Activated CD8-positive, alpha-beta memory T cell treated with anti-CD3 and anti-CD28 coated beads for 48 hours (primary cell): ENCODE results near the gene WDR81.
"Not testable (repeated sequence)": the region's sequence is repeated elsewhere in the genome, so short reads cannot be mapped to it uniquely, and the experiment has no call there.

Experiments
- DNase-seq, 3 experiments: peaks; one replicate each; pipeline ENCODE4 v3.0.0-alpha.2; 2020; ENCODE audit warnings: low read depth in 2 of 3, low spot score in 2 of 3

The WDR81 gene

DNA sequence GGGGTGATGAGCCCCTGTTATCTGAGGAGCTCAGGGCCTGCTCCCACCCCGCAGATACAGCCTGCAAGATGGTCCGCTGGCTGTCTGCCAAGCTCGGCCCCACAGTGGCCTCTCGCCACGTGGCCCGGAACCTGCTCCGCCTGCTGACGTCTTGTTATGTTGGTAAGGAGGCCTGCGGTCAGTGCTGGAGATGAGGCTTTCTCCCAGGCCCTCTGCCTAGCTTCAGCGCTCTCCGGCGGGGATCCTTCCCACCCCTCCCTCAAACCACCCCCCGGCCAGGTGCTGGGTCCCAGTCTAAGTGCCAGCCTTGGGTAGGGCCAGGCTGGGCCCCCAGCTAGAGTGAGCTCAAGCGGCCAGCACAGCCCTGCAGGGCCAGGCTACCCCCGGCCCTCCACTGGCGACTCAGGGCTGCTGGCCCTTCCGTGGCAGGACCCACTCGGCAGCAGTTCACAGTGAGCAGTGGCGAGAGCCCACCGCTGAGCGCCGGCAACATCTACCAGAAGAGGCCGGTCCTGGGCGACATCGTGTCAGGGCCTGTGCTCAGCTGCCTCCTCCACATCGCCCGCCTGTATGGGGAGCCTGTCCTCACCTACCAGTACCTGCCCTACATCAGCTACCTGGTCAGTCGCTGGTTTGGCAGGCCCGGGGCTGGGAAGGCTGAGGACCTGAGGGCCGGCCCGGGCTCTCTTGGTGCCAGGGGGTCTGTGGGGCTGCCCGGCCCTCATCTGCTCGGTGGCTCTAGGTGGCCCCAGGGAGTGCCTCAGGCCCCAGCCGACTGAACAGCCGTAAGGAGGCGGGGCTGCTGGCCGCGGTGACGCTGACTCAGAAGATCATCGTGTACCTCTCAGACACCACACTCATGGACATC is 6.1 kb downstream of the WDR81 start:
- DNase-seq: no peak

DNA sequence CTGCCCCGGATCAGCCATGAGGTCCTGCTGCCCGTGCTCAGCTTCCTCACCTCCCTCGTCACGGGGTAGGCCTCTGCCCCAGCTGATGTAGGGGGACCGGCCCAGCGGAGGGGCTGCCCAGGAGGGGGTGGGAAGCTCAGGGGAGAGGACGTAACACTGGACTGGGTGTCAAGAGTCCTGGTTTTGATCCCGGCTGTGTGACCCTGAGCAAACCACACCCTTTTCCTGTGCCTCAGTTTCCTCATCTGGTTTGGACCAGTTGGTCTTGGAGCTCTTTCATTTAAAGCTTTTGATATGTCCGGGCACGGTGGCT is 6.6 kb downstream of the WDR81 start:
- DNase-seq: no peak

DNA sequence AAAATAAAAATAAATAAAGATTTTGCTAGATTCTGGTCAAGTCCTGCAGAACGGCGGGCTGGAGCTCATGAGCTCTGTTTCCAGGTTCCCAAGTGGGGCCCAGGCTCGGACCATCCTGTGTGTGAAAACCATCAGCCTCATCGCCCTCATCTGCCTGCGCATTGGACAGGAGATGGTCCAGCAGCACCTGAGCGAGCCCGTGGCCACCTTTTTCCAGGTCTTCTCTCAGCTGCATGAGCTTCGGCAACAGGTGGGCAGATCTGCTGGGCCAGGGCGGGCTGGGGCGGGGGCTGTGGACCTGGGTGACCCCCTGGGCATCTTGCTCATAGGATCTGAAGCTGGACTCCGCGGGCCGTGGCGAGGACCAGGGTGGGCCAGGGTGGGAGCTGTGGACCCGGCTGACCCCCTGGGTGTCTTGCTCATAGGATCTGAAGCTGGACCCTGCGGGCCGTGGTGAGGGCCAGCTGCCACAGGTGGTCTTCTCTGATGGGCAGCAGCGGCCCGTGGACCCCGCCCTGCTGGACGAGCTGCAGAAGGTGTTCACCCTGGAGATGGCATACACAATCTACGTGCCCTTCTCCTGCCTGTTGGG is 7.8 kb downstream of the WDR81 start:
- DNase-seq: no peak

GRCh38 chr17:1732833-1733321 is 8.4 kb downstream of the WDR81 start:
- DNase-seq: no peak

DNA sequence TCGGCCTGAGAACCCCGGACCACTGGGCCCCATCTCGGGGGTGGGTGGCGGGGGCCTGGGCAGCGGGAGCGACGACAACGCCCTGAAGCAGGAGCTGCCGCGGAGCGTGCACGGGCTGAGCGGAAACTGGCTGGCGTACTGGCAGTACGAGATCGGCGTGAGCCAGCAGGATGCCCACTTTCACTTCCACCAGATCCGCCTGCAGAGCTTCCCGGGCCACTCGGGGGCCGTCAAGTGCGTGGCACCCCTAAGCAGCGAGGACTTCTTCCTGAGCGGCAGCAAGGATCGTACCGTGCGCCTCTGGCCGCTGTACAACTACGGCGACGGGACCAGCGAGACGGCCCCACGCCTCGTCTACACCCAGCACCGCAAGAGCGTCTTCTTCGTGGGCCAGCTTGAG is 9.3 kb downstream of the WDR81 start:
- no peak for DNase-seq

DNA sequence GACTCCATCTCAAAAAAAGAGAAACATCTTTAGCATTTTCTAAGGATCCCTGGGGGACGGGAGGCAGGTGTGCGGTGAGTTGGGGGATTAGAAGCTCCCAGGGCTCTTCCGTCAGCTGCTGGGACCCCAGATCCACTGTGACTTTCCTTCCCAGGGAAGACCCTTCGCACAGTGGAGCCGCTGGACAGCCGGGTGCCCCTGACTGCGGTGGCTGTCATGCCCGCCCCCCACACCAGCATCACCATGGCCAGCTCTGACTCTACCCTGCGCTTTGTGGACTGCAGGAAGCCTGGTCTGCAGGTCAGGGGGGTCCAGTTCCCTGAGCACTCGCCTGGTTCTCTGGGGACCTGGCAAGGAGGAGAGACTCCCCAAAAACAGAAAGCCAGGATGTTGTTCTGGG is 10.9 kb downstream of the WDR81 start:
- DNase-seq: no peak

GRCh38 chr17:1735834-1736347 is 11.4 kb downstream of the WDR81 start:
- no peak for DNase-seq

GRCh38 chr17:1736348-1737281 is 12.1 kb downstream of the WDR81 start:
- no peak for DNase-seq

DNA sequence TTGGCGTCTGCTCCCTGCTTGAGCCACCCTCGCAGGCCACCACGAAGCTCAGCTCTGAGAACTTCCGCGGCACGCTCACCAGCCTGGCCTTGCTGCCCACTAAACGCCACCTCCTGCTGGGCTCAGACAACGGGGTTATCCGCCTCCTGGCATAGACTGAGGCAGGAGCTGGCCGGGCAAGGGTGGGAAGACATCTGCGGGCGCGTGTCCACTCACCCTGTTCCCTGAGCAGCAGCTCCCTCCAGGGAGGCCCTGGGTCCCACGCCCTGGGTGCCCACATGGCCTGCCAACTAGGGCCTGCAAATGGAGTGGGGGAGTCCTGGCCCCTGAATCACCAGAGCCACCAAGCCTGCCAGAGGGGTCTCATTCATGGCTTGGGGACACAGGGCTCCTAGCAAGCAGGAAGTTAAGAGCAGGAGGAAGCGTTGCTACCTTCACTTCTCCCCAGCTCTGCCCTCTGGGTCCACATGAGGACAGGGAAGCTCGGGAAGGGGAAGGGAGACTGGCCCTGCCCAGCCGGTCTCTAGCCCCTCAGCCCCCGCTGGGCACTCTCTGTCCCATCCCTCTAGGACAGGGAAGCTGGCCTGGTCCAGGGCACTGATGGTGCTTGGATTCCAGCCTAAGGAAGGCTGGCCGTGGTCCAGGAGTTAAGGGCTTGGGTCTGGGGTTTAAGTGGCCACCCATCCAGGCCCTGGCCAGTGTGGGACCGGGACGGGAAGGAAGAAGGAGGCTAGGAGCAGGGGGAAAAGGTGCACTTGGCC is 13.2 kb downstream of the WDR81 start:
- no peak for DNase-seq

DNA sequence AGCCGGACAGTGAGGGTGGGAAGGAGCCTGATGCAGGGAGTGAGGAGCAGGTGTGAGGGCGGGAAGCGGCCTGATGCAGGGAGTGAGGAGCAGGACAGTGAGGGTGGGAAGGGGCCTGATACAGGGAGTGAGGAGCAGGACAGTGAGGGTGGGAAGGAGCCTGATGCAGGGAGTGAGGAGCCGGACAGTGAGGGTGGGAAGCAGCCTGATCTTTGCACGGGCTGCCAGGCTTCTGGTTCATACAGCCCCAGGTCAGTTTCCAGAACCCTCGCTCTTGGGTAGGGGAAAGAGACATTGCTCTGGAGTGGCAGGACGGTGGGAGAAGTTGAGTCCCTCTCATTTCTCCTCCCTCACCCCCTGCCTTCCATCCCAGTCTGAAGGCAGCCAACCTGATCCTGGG is 17.4 kb downstream of the WDR81 start:
- not testable (repeated sequence) for DNase-seq

DNA sequence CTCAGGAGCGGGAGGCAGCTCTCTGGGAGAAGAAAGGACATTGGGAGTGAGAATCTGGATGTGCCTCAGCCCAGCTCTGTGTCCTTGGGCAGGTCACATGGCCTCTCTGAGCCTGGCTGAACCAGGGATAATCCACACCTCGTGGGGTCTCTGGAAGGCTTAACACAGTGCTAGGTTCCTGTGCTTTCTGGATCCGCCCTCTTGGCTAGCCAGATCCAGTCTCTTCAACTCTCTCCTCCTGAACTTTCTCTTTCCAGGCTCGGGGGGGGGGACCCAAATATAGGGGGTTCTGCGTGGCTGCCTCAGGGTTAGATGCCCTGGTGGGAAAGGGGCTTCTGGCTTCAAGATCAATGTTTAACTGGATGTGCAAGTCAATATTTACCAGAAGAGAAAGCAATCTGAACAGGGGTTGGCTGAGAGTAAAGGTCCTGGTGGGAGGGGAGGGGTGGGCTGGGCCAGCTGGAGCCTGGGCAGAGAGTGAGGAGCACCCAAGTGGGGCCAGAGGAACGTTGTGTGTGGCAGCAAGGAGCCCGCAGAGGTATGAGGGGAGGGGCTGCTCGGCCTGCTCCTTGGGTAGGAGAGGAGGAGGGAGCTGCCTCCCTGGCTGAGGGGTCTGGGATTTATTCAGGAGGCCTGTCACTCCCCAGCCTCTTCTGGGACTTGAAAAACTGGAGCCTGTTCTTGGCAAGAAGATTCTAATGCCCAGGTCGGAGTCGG is 18.0 kb downstream of the WDR81 start, which contains the start of gene SERPINF2:
Gene SERPINF2, plus strand, starts transcription at position 501 of the 717 bp plus-strand sequence. CDS start 2,125 bp downstream, outside the sequence.
- DNase-seq: no peak

- no peak for DNase-seq
Observed at GRCh38 chr17:1743088-1743439, 18.6 kb downstream of the WDR81 start.

- DNase-seq: no peak
Observed at GRCh38 chr17:1744551-1745512, 20.3 kb downstream of the WDR81 start.

DNA sequence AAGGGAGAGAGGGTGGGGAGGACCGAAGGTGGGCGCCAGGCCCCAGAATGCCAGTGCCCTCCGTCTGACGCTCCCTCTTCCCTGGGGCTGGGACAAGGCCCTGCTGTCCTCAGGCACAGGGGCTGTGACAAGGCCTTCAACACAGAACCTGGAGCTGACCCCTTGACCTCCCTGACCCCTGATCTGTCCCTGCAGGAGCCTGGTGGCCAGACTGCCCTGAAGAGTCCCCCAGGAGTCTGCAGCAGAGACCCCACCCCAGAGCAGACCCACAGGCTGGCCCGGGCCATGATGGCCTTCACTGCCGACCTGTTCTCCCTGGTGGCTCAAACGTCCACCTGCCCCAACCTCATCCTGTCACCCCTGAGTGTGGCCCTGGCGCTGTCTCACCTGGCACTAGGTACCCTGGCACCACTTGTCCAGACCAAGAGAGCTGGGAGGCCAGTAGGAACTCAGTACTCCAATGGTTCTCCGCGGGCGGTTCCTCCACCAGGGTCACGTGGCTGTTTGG is 21.1 kb downstream of the WDR81 start:
- DNase-seq: no peak

- no peak for DNase-seq
Observed at GRCh38 chr17:1746975-1747543, 22.6 kb downstream of the WDR81 start.

DNA sequence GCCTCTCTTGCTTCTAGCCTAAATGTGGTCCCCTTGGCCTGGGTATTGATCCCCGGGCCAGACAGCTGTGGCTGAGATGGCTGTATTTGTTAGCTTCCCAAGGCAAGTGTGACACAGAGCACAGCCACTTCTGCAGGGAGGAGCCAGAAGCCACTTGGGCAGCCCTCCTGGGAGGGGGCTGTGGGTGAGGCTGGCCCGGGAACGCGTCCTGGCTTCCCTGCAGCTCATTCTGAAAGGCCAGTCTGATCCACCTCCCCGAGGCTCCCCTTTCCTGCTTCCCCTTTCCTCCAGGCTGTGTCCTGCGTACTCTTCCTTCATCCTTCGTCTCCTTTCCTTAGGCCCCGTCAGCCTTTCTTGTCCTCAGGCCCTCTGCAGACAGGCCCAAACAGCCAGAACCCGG is 26.1 kb downstream of the WDR81 start:
- no peak for DNase-seq

GRCh38 chr17:1752425-1753262 is 28.1 kb downstream of the WDR81 start:
- no peak for DNase-seq
